Chondrocyte (in vitro differentiated cells): ENCODE data around the gene SLPI. TPM values are rescaled to one million over a fixed set of nuclear protein-coding genes. Genes with fewer than 3 reads are reported as not detected.

Experiments used
- DNase-seq: peaks from one replicate; pipeline ENCODE4 v3.0.0; 2021; ENCODE audit warnings: mixed read lengths, low spot score
- H3K27ac Mint-ChIP-seq: one replicate; pipeline ENCODE4 v1.8.0; 2021; ENCODE audit warnings: mild to moderate bottlenecking, moderate library complexity, mixed read lengths; ENCODE audit not compliant: unreplicated experiment
- H3K27me3 Mint-ChIP-seq: 2 replicates; pipeline ENCODE4 v1.8.0; 2021; ENCODE audit warnings: low read depth, mixed read lengths
- H3K36me3 Mint-ChIP-seq: 2 replicates; pipeline ENCODE4 v1.8.0; 2021; ENCODE audit warnings: low read depth, mixed read lengths
- H3K4me1 Mint-ChIP-seq: 2 replicates; pipeline ENCODE4 v1.8.0; 2021; ENCODE audit warnings: low read depth, mild to moderate bottlenecking, mixed read lengths
- H3K4me3 Mint-ChIP-seq: one replicate; pipeline ENCODE4 v1.8.0; 2021; ENCODE audit warnings: mild to moderate bottlenecking, moderate library complexity, mixed read lengths; ENCODE audit not compliant: unreplicated experiment
- H3K9me3 Mint-ChIP-seq: 2 replicates; pipeline ENCODE4 v1.8.0; 2021; ENCODE audit warnings: low read depth, mixed read lengths
- total RNA-seq: library from RNA; stranded (reverse); gene quantifications from 3 replicates; pipeline ENCODE4 v1.2.1, GENCODE V29; 2021
- TF ChIP-seq, protein P1 (sequence below): fragments of 200-600 bp; sonication (generic); IDR thresholded peaks from 2 replicates; pipeline ENCODE4 v1.5.0; 2021; ENCODE audit warnings: antibody characterized with exemption, mild to moderate bottlenecking, moderate library complexity

The SLPI gene
- total RNA-seq, 1 donor from 2014 or later: 0.40 TPM

- H3K36me3 Mint-ChIP-seq: no peaks in the 10 kb centered on the region
- no peak for DNase-seq
- no peak overlapping the region for H3K27ac Mint-ChIP-seq
- H3K9me3 Mint-ChIP-seq: no peaks in the 10 kb centered on the region
- H3K27me3 Mint-ChIP-seq: peaks cover 31% of the 10 kb centered on the region
- TF ChIP-seq, protein P1, sequence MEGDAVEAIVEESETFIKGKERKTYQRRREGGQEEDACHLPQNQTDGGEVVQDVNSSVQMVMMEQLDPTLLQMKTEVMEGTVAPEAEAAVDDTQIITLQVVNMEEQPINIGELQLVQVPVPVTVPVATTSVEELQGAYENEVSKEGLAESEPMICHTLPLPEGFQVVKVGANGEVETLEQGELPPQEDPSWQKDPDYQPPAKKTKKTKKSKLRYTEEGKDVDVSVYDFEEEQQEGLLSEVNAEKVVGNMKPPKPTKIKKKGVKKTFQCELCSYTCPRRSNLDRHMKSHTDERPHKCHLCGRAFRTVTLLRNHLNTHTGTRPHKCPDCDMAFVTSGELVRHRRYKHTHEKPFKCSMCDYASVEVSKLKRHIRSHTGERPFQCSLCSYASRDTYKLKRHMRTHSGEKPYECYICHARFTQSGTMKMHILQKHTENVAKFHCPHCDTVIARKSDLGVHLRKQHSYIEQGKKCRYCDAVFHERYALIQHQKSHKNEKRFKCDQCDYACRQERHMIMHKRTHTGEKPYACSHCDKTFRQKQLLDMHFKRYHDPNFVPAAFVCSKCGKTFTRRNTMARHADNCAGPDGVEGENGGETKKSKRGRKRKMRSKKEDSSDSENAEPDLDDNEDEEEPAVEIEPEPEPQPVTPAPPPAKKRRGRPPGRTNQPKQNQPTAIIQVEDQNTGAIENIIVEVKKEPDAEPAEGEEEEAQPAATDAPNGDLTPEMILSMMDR: no peak
- H3K4me3 Mint-ChIP-seq: no peak overlapping the region
- peaks cover 4% of the 10 kb centered on the region for H3K4me1 Mint-ChIP-seq
These were observed 3.9 kb upstream of the SLPI start for GRCh38 chr20:45258259-45258658.

GRCh38 chr20:45257711-45258110 lies 3.3 kb upstream of the SLPI start:
- Mint-ChIP-seq H3K36me3 (no peaks in the 10 kb centered on the region), H3K9me3 (no peaks in the 10 kb centered on the region), H3K4me1 (peaks cover 4% of the 10 kb centered on the region), H3K27ac (no peak overlapping the region), H3K27me3 (peaks cover 29% of the 10 kb centered on the region), H3K4me3 (no peak overlapping the region)
- TF ChIP-seq, protein P1: no peak
- no peak for DNase-seq

DNA sequence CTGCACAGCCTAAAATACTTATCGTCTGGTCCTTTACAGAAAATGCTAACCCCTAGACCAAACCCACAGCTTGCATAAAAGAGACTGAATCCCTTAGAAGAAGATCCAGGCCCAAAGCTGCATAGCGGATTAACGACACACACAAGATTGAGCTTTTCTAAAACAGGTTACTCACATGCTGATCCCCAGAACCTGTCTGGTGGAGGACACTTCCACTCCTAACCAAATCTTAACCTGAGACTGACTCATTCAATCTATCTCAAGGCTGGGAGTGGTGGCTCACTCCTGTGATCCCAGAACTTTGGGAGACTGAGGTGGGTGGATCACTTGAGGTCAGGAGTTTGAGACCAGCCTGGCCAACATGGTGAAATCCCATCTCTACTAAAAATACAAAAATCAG lies 2.8 kb upstream of the SLPI start:
- H3K27ac Mint-ChIP-seq: no peak overlapping the region
- H3K27me3 Mint-ChIP-seq: peaks cover 28% of the 10 kb centered on the region
- no peak overlapping the region for H3K4me3 Mint-ChIP-seq
- no peak for DNase-seq
- TF ChIP-seq, protein P1: no peak
- H3K36me3 Mint-ChIP-seq: no peaks in the 10 kb centered on the region
- H3K4me1 Mint-ChIP-seq: peaks cover 4% of the 10 kb centered on the region
- no peaks in the 10 kb centered on the region for H3K9me3 Mint-ChIP-seq

GRCh38 chr20:45253261-45253660 lies 1.1 kb downstream of the SLPI start:
- TF ChIP-seq, protein P1: no peak
- Mint-ChIP-seq H3K27ac (no peak overlapping the region), H3K27me3 (peaks cover 46% of the 10 kb centered on the region), H3K9me3 (no peaks in the 10 kb centered on the region), H3K4me3 (no peak overlapping the region), H3K36me3 (no peaks in the 10 kb centered on the region), H3K4me1 (no peaks in the 10 kb centered on the region)
- no peak for DNase-seq

DNA sequence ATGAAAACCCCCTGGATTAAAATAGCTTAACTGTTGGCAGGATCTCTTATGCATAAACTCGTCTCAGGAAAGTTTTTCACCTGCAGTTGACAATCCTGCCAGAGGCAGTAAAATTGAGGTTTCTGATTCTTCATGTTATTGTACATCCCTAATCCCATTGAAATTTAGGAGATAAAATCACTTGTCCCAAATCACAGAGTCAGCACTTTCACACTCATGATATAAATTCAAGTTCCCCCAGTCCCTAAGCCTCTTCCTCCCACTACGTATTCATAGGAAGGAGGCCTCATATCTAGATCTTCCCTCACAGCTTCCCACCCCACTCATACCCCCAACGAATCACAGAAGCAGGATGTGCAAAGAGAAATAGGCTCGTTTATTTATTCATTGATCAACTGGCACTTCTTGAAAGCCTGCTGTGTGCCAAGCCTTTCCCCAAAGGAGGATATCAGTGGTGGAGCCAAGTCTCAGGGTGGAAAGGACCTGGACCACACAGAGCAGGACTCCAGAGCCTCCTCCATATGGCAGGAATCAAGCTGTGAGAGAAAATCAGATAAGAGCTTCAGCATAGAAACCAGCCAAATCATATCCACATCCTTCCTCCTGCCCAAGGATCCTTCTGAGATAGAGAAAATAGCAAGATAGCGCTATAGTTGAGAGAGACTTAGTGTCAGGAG lies 2.3 kb downstream of the SLPI start:
- Mint-ChIP-seq H3K36me3 (no peaks in the 10 kb centered on the region), H3K9me3 (no peaks in the 10 kb centered on the region), H3K4me1 (no peaks in the 10 kb centered on the region), H3K27me3 (peaks cover 56% of the 10 kb centered on the region), H3K4me3 (no peak overlapping the region), H3K27ac (no peak overlapping the region)
- TF ChIP-seq, protein P1: no peak
- no peak for DNase-seq
